Stimulated activated CD4-positive, alpha-beta T cell treated with anti-CD3 and anti-CD28 coated beads, Interleukin-15, amount 100 ng/mL, for 24 hours (primary cell): Measurements from ENCODE around the gene ELL2.

ENCODE experiments used
- DNase-seq: peaks from one replicate; pipeline ENCODE4 v3.0.0-alpha.2; 2020

ELL2 gene

GRCh38 chr5:95953021-95953702 lies 8.5 kb downstream of the ELL2 start:
- no peak for DNase-seq

- DNase-seq: no peak
Measured at GRCh38 chr5:95951916-95952315, 9.7 kb downstream of the ELL2 start.

GRCh38 chr5:95949810-95950209 lies 11.8 kb downstream of the ELL2 start:
- DNase-seq: no peak

DNA sequence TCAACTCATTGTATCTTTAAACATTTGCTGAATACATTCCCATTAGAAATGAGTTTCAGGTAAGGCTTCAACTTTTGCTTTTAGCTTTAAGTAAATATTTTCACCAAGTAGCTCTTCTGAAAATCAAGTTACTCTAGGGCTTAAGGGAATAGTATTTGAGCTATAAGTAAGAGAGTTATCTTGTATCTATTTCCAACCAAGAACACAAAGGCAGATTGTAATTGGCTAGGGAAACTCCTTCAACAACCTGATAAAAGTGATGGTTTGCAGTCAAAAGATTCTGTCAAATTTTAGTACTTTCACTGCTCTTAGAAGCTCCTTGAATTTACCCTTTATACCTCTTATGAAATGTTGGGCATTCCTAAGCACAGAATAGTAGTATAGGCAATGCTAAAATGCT lies 13.0 kb downstream of the ELL2 start:
- no peak for DNase-seq

- no peak for DNase-seq
Measured at GRCh38 chr5:95946451-95946850, 15.2 kb downstream of the ELL2 start.

DNA sequence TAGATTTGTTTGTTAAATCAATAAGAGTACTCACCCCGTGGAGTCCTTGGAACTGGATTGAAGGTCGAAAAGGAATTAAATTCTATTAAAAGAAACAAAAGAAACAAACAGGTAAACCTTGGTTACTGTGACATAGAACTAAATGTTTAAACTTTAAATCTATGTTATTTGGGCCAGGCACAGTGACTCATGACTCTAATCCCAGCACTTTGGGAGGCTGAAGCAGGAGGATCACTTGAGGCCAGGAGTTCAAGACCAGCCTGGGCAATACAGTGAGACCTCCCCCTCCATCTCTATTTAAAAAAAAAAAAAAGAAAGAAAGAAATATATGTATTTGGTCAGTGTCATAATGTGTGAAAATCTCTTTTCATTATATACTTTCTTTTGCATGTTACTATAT lies 18.7 kb downstream of the ELL2 start:
- no peak for DNase-seq

DNA sequence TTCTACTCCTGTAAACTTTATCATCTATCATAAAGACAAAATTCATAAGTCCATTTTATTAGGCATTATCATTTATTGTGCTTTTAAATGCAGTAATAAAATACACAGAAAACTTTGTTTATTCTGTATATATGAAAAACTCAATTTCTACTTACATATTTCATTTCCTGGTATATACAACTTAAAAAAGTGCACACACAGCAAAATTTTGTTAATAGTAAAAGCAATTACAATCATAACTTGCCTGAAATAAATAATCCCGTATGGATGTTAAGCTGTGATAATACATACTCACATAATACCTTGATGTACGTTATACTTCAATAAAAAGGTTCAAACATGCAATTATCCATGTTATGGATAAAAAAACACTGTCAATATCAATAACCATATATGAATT lies 19.2 kb downstream of the ELL2 start:
- no peak for DNase-seq

DNA sequence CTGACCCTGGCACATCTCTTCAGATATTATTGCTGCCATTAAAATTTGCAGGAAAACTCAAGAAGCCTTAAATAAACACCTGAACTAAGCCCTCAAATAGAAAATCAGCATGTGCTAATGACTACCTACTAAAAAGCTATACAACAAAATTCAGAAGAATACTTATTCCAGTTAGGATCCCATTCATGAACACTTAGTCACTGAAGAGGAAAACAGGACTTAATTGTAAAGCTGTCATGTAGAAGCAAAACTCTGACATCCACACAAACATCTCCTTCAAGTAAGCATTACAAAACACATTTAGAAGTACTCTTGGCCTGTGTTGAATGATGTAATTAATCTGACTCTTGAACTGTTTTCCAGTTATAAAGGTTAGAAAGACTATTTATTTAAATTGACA lies 19.9 kb downstream of the ELL2 start:
- DNase-seq: no peak

DNA sequence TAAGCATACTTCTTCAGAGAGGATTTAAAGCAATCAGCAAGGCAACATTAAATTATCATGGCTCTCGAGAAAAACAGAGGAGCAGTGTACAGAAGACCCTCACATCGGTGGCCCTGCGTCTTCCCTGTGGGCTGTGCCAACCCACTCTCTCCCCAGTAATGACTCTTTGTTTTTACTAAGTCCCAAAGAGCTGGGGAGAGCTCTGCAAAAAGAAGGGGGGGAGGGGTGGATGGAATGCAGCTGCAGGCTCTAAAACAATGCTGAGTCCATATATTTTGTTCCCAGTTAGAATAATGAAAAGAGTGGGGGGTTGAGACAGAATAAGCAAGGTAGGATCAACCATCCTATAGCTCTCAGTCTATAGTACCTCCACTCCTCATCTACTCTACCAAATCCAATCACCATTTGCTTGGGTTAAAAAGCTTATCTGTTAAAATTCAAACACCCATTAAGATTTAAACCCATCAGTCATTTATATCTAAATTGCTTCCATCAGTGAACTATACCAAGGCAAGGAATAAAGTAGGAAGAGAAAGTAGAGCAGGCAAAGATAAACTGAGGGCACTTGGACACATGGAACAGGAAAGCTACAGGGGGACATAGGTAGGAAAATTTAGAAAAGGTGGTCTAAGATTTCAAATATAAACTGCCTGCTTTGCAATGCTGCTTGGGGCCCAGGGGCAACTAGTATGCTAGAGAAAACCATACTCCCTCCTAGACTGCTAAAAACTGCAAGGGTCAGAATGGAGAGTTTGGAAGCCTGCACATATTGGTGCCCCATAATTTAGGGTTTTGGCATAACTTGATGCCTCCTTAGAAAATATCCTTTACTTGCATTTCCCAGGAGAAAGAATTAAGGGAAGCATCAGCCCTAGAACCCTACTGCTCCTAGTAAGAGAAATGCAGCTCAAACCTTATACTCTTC lies 20.6 kb downstream of the ELL2 start:
- no peak for DNase-seq

GRCh38 chr5:95939465-95939864 lies 22.2 kb downstream of the ELL2 start:
- DNase-seq: no peak

DNA sequence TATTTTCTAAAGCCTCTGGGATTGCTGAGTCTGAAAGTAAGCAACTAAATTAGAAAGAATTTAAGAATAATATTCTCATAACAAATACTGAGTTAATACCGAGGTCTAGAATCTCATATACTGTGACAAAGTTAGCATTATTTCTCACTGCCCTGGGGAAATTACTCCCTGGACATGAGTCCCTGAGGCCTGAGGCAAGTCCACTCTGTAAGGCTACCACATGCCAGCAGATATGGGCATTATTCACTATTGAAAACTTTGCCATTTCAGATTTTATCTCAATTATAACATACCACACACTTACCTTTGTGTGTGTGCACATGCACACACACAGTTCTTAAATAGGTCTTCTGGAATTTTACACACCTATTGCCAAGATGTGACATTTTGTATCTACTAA lies 22.9 kb downstream of the ELL2 start:
- DNase-seq: no peak

DNA sequence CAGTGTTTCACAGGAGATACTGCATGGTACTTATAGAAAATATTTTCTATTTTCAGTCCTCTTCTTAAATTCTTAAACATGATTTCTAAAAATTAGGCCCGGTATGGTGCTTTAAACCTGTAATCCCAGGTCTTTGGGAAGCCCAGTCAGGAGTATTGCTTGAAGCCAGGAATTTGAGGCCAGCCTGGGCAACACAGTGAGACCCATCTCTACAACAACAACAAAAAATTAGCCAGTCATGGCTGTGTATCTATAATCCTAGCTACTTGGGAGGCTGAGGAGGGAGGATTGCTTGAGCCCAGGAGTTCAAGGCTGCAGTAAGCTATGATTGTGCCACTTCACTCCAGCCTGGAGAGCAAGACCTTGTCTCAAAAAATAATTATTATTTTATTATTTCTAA lies 23.3 kb downstream of the ELL2 start:
- DNase-seq: no peak

DNA sequence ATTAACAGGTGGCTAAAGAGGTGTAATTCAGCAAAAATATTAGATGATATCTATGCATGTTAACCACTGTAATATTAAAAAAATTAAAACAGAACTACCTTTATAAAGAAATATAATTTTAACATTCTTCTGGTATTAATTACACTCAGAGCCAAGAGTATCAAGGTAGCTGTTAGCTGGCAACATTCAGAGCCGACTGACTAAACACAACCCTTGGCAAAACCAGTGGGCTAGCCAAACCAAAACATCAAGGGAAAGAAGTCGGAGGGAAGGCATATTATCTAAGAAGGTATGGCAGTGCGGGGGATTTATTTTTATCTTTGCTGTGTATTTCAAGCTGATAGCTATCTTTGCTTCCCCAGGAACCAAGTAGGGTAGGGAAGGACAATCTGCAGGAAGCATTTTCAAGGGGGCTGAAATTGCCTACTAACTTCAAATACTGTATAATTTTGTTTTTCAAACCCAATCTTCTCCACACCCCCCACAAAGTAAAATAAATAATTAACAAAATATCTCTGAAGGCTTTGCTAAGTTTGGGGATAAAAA lies 24.0 kb downstream of the ELL2 start:
- no peak for DNase-seq

DNA sequence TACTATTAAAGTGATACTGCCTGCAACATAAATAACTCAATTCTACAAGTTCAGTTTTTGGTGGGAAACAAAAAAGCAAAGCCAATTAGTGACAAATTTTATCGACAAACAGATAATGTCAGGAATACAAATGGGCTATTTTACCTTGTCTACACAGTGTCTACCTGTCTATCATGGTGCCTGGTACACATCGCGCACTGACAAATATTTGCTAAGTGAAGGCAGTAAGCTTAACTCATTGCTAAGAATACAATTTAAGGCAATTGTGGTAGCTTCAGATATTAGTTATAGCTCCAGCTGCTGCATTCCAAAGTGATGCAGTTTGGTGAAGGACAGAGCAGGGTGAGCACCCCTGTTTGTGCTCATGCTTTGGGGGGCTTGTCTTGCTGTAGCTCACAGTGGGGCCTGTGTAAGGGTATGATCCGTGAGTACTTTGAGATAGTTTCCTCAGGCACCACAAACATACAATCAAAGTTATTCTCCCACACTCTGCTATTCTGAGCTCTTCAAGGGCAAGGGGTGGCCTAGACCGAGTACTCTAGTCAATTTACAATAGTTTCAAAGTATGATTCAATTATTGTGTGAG lies 24.7 kb downstream of the ELL2 start:
- no peak for DNase-seq

- no peak for DNase-seq
Measured at GRCh38 chr5:95935553-95936100, 26.0 kb downstream of the ELL2 start.

- no peak for DNase-seq
Measured at GRCh38 chr5:95934207-95934804, 27.3 kb downstream of the ELL2 start.

GRCh38 chr5:95932941-95933340 lies 28.7 kb downstream of the ELL2 start:
- no peak for DNase-seq

- no peak for DNase-seq
Measured at GRCh38 chr5:95931079-95931833, 30.4 kb downstream of the ELL2 start.

- DNase-seq: no peak
Measured at GRCh38 chr5:95930141-95930930, 31.3 kb downstream of the ELL2 start.

DNA sequence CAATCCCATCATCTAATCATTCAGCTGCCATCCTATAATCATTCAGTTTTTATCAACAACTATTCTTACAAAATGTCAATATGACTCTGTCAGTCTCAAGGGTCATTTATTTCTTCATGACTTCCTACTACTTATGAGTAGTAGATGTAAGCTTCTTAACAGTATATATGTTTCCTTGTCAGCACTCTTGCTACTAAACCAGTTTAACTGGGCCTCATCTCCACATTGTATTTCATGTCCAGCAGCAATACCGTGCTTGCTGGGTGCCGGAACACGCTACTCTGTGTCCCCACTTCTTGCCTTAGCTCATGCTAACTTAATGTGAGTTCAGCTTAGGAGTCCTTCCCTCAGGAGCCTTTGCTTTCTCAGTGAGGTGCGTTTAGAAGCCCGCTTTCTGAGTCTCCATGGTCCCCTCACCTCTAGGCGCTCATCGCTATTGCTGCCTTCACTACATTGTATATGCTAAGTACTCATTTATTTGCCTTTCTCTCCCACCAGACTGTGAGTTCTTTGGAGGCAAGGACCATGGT lies 32.9 kb downstream of the ELL2 start:
- no peak for DNase-seq
